ENCODE data around the gene SDK2.

SDK2 gene

DNA sequence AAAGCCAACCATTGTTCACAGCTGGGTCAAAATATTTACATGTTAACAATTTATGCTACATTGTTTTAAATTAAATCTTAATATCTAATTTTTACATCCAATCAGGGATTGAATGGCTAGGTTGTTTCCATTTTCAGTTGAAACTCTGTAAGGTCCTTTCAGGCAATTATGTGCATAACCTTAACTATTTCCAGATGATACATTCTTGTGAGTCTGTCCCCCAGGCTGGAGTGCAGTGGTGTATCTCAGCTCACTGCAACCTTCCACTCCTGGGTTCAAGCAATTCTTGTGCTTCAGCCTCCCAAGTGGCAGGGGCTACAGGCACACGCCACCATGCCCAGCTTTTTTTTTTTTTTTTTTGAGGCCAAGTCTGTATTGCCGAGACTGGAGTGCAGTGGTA lies 342.9 kb downstream of the SDK2 start:
- no peak for DNase-seq (ENCODE audit: low read depth)
- H3K4me3 ChIP-seq (ENCODE audit: low read depth, low read length), result no peak overlapping the region
- TF ChIP-seq, protein P1, sequence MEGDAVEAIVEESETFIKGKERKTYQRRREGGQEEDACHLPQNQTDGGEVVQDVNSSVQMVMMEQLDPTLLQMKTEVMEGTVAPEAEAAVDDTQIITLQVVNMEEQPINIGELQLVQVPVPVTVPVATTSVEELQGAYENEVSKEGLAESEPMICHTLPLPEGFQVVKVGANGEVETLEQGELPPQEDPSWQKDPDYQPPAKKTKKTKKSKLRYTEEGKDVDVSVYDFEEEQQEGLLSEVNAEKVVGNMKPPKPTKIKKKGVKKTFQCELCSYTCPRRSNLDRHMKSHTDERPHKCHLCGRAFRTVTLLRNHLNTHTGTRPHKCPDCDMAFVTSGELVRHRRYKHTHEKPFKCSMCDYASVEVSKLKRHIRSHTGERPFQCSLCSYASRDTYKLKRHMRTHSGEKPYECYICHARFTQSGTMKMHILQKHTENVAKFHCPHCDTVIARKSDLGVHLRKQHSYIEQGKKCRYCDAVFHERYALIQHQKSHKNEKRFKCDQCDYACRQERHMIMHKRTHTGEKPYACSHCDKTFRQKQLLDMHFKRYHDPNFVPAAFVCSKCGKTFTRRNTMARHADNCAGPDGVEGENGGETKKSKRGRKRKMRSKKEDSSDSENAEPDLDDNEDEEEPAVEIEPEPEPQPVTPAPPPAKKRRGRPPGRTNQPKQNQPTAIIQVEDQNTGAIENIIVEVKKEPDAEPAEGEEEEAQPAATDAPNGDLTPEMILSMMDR (conservative IDR thresholded peaks at IDR 0.05; ENCODE audit: low read depth, low read length), result no peak

DNA sequence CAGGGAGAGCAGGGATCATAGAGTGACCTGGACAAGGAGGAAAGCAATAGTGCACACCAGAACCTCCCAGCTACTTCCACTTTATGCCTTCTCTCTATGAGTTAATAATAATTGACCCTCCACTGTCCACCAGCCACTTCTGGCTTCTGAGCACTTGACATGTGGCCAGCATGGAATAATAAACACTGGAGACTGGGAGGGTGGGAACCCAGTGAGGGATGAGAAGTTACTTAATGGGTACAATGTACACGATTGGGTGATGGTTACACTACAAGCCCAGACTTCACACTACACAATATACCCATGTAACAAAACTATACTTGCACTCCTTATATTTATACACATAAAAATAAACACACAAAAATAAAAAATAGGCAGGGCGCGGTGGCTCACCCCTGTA lies 343.9 kb downstream of the SDK2 start:
- no peak for DNase-seq (ENCODE audit: low read depth)
- no peak overlapping the region for H3K4me3 ChIP-seq (ENCODE audit: low read depth, low read length)
- TF ChIP-seq, protein P1 (conservative IDR thresholded peaks at IDR 0.05; ENCODE audit: low read depth, low read length), result no peak

DNA sequence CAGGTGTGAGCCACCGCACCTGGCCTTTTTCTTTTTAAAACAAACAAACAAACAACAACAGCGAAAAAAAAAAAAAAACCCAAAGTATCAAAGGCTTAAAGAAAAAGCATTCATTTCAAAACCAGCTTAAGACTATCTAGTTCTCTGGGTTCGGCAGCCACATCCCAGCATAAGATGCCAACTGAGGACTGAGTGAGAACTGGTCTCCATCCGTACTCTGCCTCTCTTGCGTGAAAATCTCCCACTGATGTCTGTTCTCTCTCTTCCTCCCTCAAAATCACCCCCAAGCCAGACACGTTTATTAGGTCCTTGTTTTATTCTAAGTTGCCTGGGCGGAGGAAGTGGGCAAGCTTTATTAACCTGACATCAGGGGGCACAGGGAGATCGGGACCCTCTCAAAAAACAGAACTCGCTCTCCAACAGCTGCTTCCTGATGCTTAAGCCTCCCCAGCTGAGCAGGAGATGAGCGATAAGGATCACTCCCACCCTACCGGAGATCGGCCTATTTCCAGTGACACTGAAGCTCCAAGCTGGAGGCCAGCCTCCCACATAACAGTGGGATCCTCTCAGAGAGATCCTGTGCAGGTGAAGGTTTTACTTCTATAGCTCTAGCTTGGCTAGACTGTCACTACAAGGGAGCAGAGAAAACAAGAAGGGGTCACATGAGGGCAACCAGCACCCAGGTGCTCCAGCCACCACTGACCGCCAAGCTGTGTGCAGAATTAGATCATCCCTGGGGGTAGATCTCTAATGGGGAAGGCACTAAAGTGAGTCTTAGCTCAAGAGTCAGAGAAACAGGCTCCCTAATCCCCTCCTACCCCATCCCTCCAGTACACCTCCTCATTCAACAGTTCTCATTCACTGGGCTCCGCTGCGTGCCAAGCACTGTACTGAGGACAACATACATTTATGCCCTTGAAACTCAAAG lies 346.0 kb downstream of the SDK2 start:
- TF ChIP-seq, protein P1 (conservative IDR thresholded peaks at IDR 0.05; ENCODE audit: low read depth, low read length), result no peak
- no peak overlapping the region for H3K4me3 ChIP-seq (ENCODE audit: low read depth, low read length)
- no peak for DNase-seq (ENCODE audit: low read depth)

DNA sequence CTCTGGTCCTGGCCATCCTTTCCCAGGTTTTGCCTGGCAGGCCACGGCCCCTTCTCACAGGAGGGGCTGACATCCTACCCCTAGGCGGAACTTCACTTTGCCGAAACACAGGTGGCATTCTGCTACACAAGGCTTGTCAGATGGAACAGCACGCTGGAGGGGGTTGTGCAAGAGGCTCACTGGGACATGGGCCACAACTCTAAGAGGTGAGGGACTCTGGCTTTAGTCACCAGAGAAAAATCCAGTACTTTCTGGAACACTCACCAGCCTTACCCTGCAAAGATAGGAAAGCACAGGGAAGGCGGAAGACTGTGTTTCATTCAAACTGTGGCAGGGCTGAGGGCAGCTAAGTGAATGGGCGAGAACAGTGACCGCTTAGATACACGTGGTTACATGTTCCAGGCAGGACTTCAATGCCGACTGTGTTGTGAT lies 350.7 kb downstream of the SDK2 start:
- TF ChIP-seq, protein P1 (conservative IDR thresholded peaks at IDR 0.05; ENCODE audit: low read depth, low read length), result no peak
- no peak overlapping the region for H3K4me3 ChIP-seq (ENCODE audit: low read depth, low read length)
- DNase-seq (ENCODE audit: low read depth), result peak; percentile 75

DNA sequence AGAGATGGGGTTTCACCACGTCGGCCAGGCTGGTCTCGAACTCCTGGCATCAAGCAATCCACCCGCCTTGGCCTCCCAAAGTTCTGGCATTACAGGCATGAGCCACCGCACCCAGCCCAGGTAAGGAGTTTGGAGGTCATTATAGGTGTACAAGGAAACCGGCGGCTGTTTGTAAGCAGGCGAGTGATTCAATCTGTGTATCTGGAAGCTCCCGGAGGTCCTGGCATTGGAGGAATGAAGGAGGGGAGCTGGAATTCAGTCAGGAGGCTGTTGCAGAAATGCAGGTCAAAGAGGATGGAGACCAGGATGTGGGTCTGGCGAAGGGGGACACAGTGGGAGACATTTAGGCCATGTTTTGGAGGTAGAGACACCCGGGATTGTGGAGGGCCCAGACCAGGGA lies 351.2 kb downstream of the SDK2 start:
- TF ChIP-seq, protein P1 (conservative IDR thresholded peaks at IDR 0.05; ENCODE audit: low read depth, low read length), result no peak

DNA sequence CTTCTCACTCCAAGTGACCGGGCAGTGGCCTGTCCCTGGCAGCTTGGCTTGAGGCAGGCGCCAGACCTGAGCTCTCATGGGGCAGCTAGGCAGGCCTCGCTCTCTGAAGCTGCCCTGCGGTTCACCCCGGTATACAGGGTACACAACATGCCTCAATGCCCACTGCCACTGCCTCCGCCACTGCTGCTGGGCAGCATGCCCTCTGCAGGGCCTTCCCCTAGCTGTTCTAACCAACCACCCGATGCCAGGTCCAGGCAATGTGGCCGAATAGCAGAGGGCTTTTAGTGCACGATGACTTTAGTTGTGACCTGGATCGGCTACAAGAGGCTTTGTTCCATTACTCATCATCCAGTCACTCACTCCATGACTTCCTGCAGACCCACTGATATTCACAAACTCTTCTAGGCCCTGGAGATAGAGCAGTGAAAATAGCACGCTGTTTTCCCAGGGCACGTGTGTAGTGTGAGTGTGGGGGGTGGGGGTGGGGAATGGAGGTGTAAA lies 352.2 kb downstream of the SDK2 start:
- DNase-seq (ENCODE audit: low read depth), result peak; percentile 75
- no peak overlapping the region for H3K4me3 ChIP-seq (ENCODE audit: low read depth, low read length)
- TF ChIP-seq, protein P1 (conservative IDR thresholded peaks at IDR 0.05; ENCODE audit: low read depth, low read length), result no peak

More for the DNA sequence above, 351.2 kb downstream of the SDK2 start:
- DNase-seq (ENCODE audit: low read depth), result peak; percentile 21
- H3K4me3 ChIP-seq (ENCODE audit: low read depth, low read length), result no peak overlapping the region
